Neural cell (in vitro differentiated cells): ENCODE data around the gene ATXN7L1. TPM values are rescaled to one million over a fixed set of nuclear protein-coding genes. Genes with fewer than 3 reads are reported as not detected.

Experiments used
- H2AFZ ChIP-seq: fragments of 200-600, 300-800 bp; sonication (generic), shearing (Covaris generic); 2 replicates; pipeline ENCODE4 v1.6.0; 2014; ENCODE audit warnings: low read depth, mild to moderate bottlenecking, antibody characterized with exemption, low read length, moderate library complexity
- H3F3A ChIP-seq: fragments of 200-600 bp; shearing (Covaris generic); 2 replicates; pipeline ENCODE4 v1.6.1; 2016; ENCODE audit warnings: mild to moderate bottlenecking, moderate library complexity, mixed read lengths, antibody characterized with exemption, low read length; ENCODE audit not compliant: insufficient read depth, poor library complexity, severe bottlenecking
- H3K27ac ChIP-seq: fragments of 200-600, 300-800 bp; sonication (generic), shearing (Covaris generic); 2 replicates; pipeline ENCODE4 v1.5.1; 2014; ENCODE audit warnings: mild to moderate bottlenecking, low read length, moderate library complexity
- H3K27me3 ChIP-seq: fragments of 300-800, 200-600 bp; sonication (generic), shearing (Covaris generic); 2 replicates; pipeline ENCODE4 v1.6.0; 2014; ENCODE audit warnings: mild to moderate bottlenecking, low read depth, low read length, moderate library complexity; ENCODE audit not compliant: insufficient read depth
- H3K36me3 ChIP-seq: fragments of 300-800, 200-600 bp; sonication (generic), shearing (Covaris generic); 2 replicates; pipeline ENCODE4 v1.5.1; 2014; ENCODE audit warnings: mild to moderate bottlenecking, antibody characterized with exemption, low read length, moderate library complexity; ENCODE audit not compliant: insufficient read depth
- H3K4me2 ChIP-seq: fragments of 300-800, 200-600 bp; sonication (generic), shearing (Covaris generic); 2 replicates; pipeline ENCODE4 v1.6.0; 2014; ENCODE audit warnings: mild to moderate bottlenecking, low read length
- H3K4me3 ChIP-seq: fragments of 300-800, 200-600 bp; sonication (generic), shearing (Covaris generic); 2 replicates; pipeline ENCODE4 v1.5.1; 2014; ENCODE audit warnings: mild to moderate bottlenecking, low read length, moderate library complexity
- H3K79me2 ChIP-seq: fragments of 200-600 bp; shearing (Covaris generic); replicated peaks from 2 replicates; pipeline ENCODE4 v1.6.0; 2014; ENCODE audit warnings: mild to moderate bottlenecking, low read length, moderate library complexity; ENCODE audit not compliant: insufficient read depth
- H3K9ac ChIP-seq: fragments of 300-800, 200-600 bp; sonication (generic), shearing (Covaris generic); 2 replicates; pipeline ENCODE4 v1.6.1; 2016; ENCODE audit warnings: mild to moderate bottlenecking, low read length, mixed read lengths
- H3K9me2 ChIP-seq: fragments of 200-600 bp; shearing (Covaris generic); 2 replicates; pipeline ENCODE4 v1.6.1; 2016; ENCODE audit warnings: mild to moderate bottlenecking, low read length, mixed read lengths; ENCODE audit not compliant: insufficient read depth
- H3K9me3 ChIP-seq: fragments of 200-600, 300-800 bp; sonication (generic), shearing (Covaris generic); 2 replicates; pipeline ENCODE4 v1.6.1; 2016; ENCODE audit warnings: mild to moderate bottlenecking, mixed run types, low read length, moderate library complexity, mixed read lengths
- H4K20me1 ChIP-seq: fragments of 200-600 bp; shearing (Covaris generic); 2 replicates; pipeline ENCODE4 v1.6.1; 2016; ENCODE audit warnings: mild to moderate bottlenecking, mixed run types; ENCODE audit not compliant: insufficient read depth
- CTCF ChIP-seq: fragments of 450-650 bp; IDR thresholded peaks from 2 replicates; pipeline ENCODE4 v1.5.1; 2014; ENCODE audit warnings: antibody characterized with exemption, mild to moderate bottlenecking, moderate library complexity; ENCODE audit not compliant: poor library complexity, severe bottlenecking
- EP300 ChIP-seq: fragments of 450-650 bp; conservative IDR thresholded peaks from 2 replicates; pipeline ENCODE4 v1.6.1; 2014; ENCODE audit warnings: antibody characterized with exemption, mild to moderate bottlenecking, moderate library complexity; ENCODE audit not compliant: poor library complexity, severe bottlenecking
- EZH2 ChIP-seq: fragments of 200-600, 300-800 bp; shearing (Covaris generic), sonication (generic); IDR thresholded peaks from 2 replicates; pipeline ENCODE4 v1.6.1; 2014; ENCODE audit warnings: antibody characterized with exemption, low read length, borderline replicate concordance, mild to moderate bottlenecking; ENCODE audit not compliant: insufficient read depth, poor library complexity, severe bottlenecking
- MXI1 ChIP-seq: fragments of 450-650 bp; conservative IDR thresholded peaks from 2 replicates; pipeline ENCODE4 v1.6.1; 2014; ENCODE audit warnings: antibody characterized with exemption, mild to moderate bottlenecking; ENCODE audit not compliant: poor library complexity, severe bottlenecking
- POLR2AphosphoS5 ChIP-seq: IDR thresholded peaks from 2 replicates; pipeline ENCODE4 v1.6.1; 2012
- RAD21 ChIP-seq: fragments of 450-650 bp; conservative IDR thresholded peaks from 2 replicates; pipeline ENCODE4 v1.6.1; 2014; ENCODE audit warnings: antibody characterized with exemption, mild to moderate bottlenecking, moderate library complexity
- REST ChIP-seq: IDR thresholded peaks from 2 replicates; pipeline ENCODE4 v1.6.1; 2012; ENCODE audit warnings: borderline replicate concordance
- SMC3 ChIP-seq: fragments of 450-650 bp; conservative IDR thresholded peaks from 2 replicates; pipeline ENCODE4 v1.6.1; 2014; ENCODE audit warnings: antibody characterized with exemption, mild to moderate bottlenecking, moderate library complexity; ENCODE audit not compliant: poor library complexity
- TAF1 ChIP-seq: IDR thresholded peaks from 2 replicates; pipeline ENCODE4 v1.6.1; 2012; ENCODE audit warnings: low read depth
- polyA plus RNA-seq: library from polyadenylated mRNA; depleted of rRNA; stranded (reverse); fragments of >200 nt; gene quantifications from 2 replicates; pipeline ENCODE4 v1.2.3, GENCODE V29; 2014

The ATXN7L1 gene
- polyA plus RNA-seq, 1 donor from 2014 or later: 4.3 TPM

- no peak for TF ChIP-seq CTCF
- TF ChIP-seq EZH2: no peak
- TF ChIP-seq MXI1: no peak
These were observed 132.9 kb downstream of the ATXN7L1 start (continued) for GRCh38 chr7:105743351-105744090.

- Histone ChIP-seq H2AFZ (no peak overlapping the region), H3K79me2 (no peaks in the 10 kb centered on the region), H3K36me3 (no peaks in the 10 kb centered on the region), H3F3A (no peaks in the 10 kb centered on the region), H3K27me3 (no peaks in the 10 kb centered on the region), H3K27ac (peak overlapping the region; percentile 26), H3K9me3 (no peaks in the 10 kb centered on the region), H3K9ac (no peak overlapping the region), H3K4me2 (no peak overlapping the region), H3K4me3 (no peak overlapping the region), H3K9me2 (no peaks in the 10 kb centered on the region), H4K20me1 (no peaks in the 10 kb centered on the region)
- TF ChIP-seq CTCF (no peak), POLR2AphosphoS5 (no peak), TAF1 (no peak), REST (no peak), SMC3 (no peak), EZH2 (no peak), EP300 (no peak), RAD21 (no peak), MXI1 (no peak)
These were observed 133.6 kb downstream of the ATXN7L1 start for GRCh38 chr7:105742787-105743186.
